HepG2 (cell line): ENCODE measurements around the gene MCF2L. TPM values are rescaled to one million over a fixed set of nuclear protein-coding genes. Genes with fewer than 3 reads are reported as not detected.

Source experiments
- ATAC-seq: fragments of 200-7000 bp; cut with Tn5 transposase; 3 replicates; pipeline ENCODE4 v1.9.1; 2020; ENCODE audit warnings: mild to moderate bottlenecking, moderate library complexity
- BruUV-seq: library from RNA; stranded (reverse); fragments of 400-500 nt; replicated peaks from 2 replicates; lab custom pipeline; 2021; lab: Mats Ljungman, UMichigan
- CTCF ChIA-PET: fragments of 300-600 bp; formaldehyde crosslinking; extraction: SDS; loops from one replicate; lab custom pipeline; 2021; ENCODE audit warnings: low total read pairs, inconsistent platforms, low intra/inter-chr PET ratio; lab: Yijun Ruan, JAX
- POLR2A ChIA-PET: fragments of 350-600 bp; sonication (Branson Sonifier 250); formaldehyde crosslinking; loops from one replicate; lab custom pipeline; 2020; ENCODE audit warnings: antibody characterized with exemption, inconsistent platforms; lab: Yijun Ruan, JAX
- DNase-seq: peaks from one replicate; pipeline ENCODE4 v3.0.0-alpha.2; 2015; ENCODE audit warnings: low spot score
- FAIRE-seq: peaks from 3 replicates; lab custom pipeline; 2011; peaks lifted over from hg19 to GRCh38; lab: Jason Lieb, UNC
- H2AFZ ChIP-seq: one replicate; pipeline ENCODE4 v1.6.1; 2011; ENCODE audit warnings: low read length, inconsistent platforms
- H3K27ac ChIP-seq: fragments of 300-600 bp; 3 replicates; pipeline ENCODE4 v1.8.0; 2011; ENCODE audit warnings: mixed run types, mild to moderate bottlenecking, mixed read lengths, low read length, inconsistent platforms; ENCODE audit not compliant: insufficient read depth; ENCODE audit errors: extremely low read length
- H3K27me3 ChIP-seq, 2 experiments: fragments of 200-600 bp in 1 of 2; 2 replicates in 1 of 2; 3 replicates in 1 of 2; pipeline versions ENCODE4 v1.6.0 to v1.8.0; 2011; ENCODE audit warnings: low read length in 2 of 2, mild to moderate bottlenecking in 2 of 2, moderate library complexity in 2 of 2, inconsistent platforms in 1 of 2; ENCODE audit not compliant: insufficient read depth in 2 of 2, control insufficient read depth in 1 of 2
- H3K36me3 ChIP-seq, 2 experiments: fragments of 200-600 bp in 1 of 2; replicated peaks in 1 of 2; 2 replicates in 1 of 2; 3 replicates in 1 of 2; pipeline versions ENCODE4 v1.5.1 to v1.8.0; 2011; ENCODE audit warnings: low read length in 2 of 2, inconsistent platforms in 1 of 2; ENCODE audit not compliant: insufficient read depth in 2 of 2, control insufficient read depth in 1 of 2
- H3K4me1 ChIP-seq: 2 replicates; pipeline ENCODE4 v1.5.1; 2012; ENCODE audit warnings: low read length, inconsistent platforms; ENCODE audit not compliant: insufficient read depth
- H3K4me2 ChIP-seq: 2 replicates; pipeline ENCODE4 v1.6.0; 2011; ENCODE audit warnings: low read depth, low read length, inconsistent platforms
- H3K4me3 ChIP-seq, 3 experiments: fragments of 200-600 bp in 1 of 3; sonication (generic), shearing (Covaris generic) in 1 of 3; replicated peaks in 1 of 3; 2 replicates each; pipeline ENCODE4 v1.5.1; 2011 to 2016; ENCODE audit warnings: low read length in 3 of 3, inconsistent platforms in 2 of 3, low read depth in 2 of 3, mild to moderate bottlenecking in 2 of 3, control low read depth in 1 of 3, mixed read lengths in 1 of 3; ENCODE audit not compliant: insufficient read depth in 1 of 3
- H3K79me2 ChIP-seq: one replicate; pipeline ENCODE4 v1.6.1; 2011; ENCODE audit warnings: low read length, inconsistent platforms; ENCODE audit not compliant: insufficient read depth
- H3K9ac ChIP-seq: 2 replicates; pipeline ENCODE4 v1.6.0; 2011; ENCODE audit warnings: mild to moderate bottlenecking, low read depth, low read length, inconsistent platforms; ENCODE audit not compliant: insufficient read depth
- H3K9me3 ChIP-seq: 2 replicates; pipeline ENCODE4 v1.5.1; 2012; ENCODE audit warnings: mild to moderate bottlenecking, low read length
- H4K20me1 ChIP-seq: 2 replicates; pipeline ENCODE4 v1.6.0; 2011; ENCODE audit warnings: inconsistent platforms, mild to moderate bottlenecking, low read length, moderate library complexity; ENCODE audit not compliant: insufficient read depth
- ERF ChIP-seq: IDR thresholded peaks from 2 replicates; pipeline ENCODE4 v1.6.1; 2018; ENCODE audit warnings: missing biosample characterization, missing genetic modification reagents
- ESRRA ChIP-seq: sonication (generic); formaldehyde crosslinking; IDR thresholded peaks from 2 replicates; pipeline ENCODE4 v1.5.1; 2020; ENCODE audit warnings: mild to moderate bottlenecking, low read depth, missing genetic modification reagents
- HNRNPL ChIP-seq: fragments of 200-400 bp; formaldehyde crosslinking; IDR thresholded peaks from 2 replicates; pipeline ENCODE4 v1.6.1; 2017; ENCODE audit warnings: mild to moderate bottlenecking, low read depth, low read length
- KDM4B ChIP-seq: sonication (generic); formaldehyde crosslinking; IDR thresholded peaks from 2 replicates; pipeline ENCODE4 v1.4.0; 2020; ENCODE audit warnings: missing genetic modification reagents
- RFX5 ChIP-seq: IDR thresholded peaks from 2 replicates; pipeline ENCODE4 v1.6.1; 2011; ENCODE audit warnings: low read depth, low read length, improper control_type of control experiment
- RXRB ChIP-seq: IDR thresholded peaks from 2 replicates; pipeline ENCODE4 v1.6.1; 2016; ENCODE audit warnings: borderline replicate concordance, missing genetic modification reagents, missing compliant biosample characterization
- SKI ChIP-seq: fragments of 450-650 bp; IDR thresholded peaks from one replicate; pipeline ENCODE4 v1.6.1; 2018; ENCODE audit warnings: mild to moderate bottlenecking; ENCODE audit not compliant: partially characterized antibody
- THAP11 ChIP-seq: IDR thresholded peaks from 2 replicates; pipeline ENCODE4 v1.6.1; 2016; ENCODE audit warnings: missing biosample characterization, missing genetic modification reagents
- ZNF224 ChIP-seq: sonication (generic); formaldehyde crosslinking; IDR thresholded peaks from 2 replicates; pipeline ENCODE4 v1.5.0; 2020; ENCODE audit warnings: mild to moderate bottlenecking, missing genetic modification reagents
- ZNF263 ChIP-seq: sonication (generic); formaldehyde crosslinking; IDR thresholded peaks from 2 replicates; pipeline ENCODE4 v1.4.0; 2020; ENCODE audit warnings: missing genetic modification reagents
- ZNF326 ChIP-seq: sonication (generic); formaldehyde crosslinking; IDR thresholded peaks from 2 replicates; pipeline ENCODE4 v1.4.0; 2020; ENCODE audit warnings: missing genetic modification reagents, borderline replicate concordance
- WGBS: methylation state at CpG from one replicate; pipeline ENCODE4 v1.1.6; 2017; ENCODE audit warnings: low lambda C conversion rate; 5-methylcytosine and 5-hydroxymethylcytosine counted together
- in situ Hi-C: cut with HindIII; loops from 2 replicates; pipeline ENCODE4 v1.10.0; 2017; ENCODE audit warnings: low pct_unique_long_range_greater_than_20kb; ENCODE audit not compliant: extremely low pct_ligation_motif_present
- intact Hi-C: fragments of 100-400 bp; cut with micrococcal nuclease; formaldehyde crosslinking; loops from one replicate; pipeline ENCODE4 v1.10.0; 2022; ENCODE audit not compliant: unreplicated experiment
- polyA plus RNA-seq, 8 experiments: library from polyadenylated mRNA; depleted of rRNA in 3 of 8; stranded (reverse) in 7 of 8; unstranded in 1 of 8; fragments of >200 nt; fragmentation: Illumina TruSeq in 4 of 8; extraction: Trizol in 4 of 8; gene quantifications; 2 replicates each; pipeline versions ENCODE4 v1.2.1 to v1.2.3, GENCODE V29; 2011 to 2016; ENCODE audit warnings: low read depth in 4 of 8, missing spikeins in 1 of 8, mixed read lengths in 1 of 8; ENCODE audit not compliant: insufficient read depth in 1 of 8
- total RNA-seq, 5 experiments: library from RNA; depleted of rRNA; stranded (reverse); fragments of >200 nt; fragmentation: Illumina TruSeq; extraction: Trizol; gene quantifications; 2 replicates each; pipeline ENCODE4 v1.2.3, GENCODE V29; 2016; ENCODE audit warnings: low read depth in 1 of 5
- TF ChIP-seq, protein P1 (sequence below): IDR thresholded peaks from 2 replicates; pipeline ENCODE4 v1.6.1; 2016; ENCODE audit warnings: missing compliant biosample characterization, missing genetic modification reagents, borderline replicate concordance
- TF ChIP-seq, protein P2 (sequence below): sonication (generic); formaldehyde crosslinking; IDR thresholded peaks from 2 replicates; pipeline ENCODE4 v1.4.0; 2020; ENCODE audit warnings: mild to moderate bottlenecking, missing genetic modification reagents, borderline replicate concordance
- TF ChIP-seq, protein P3 (sequence below): sonication (generic); formaldehyde crosslinking; IDR thresholded peaks from 2 replicates; pipeline ENCODE4 v1.5.0; 2020; ENCODE audit warnings: mild to moderate bottlenecking, missing genetic modification reagents

Gene MCF2L
- total and polyA plus RNA-seq, 2 of the 13 experiments (the other 11 are each of a cell fraction or from before 2014, with no cell fraction given): 19.4 to 28.4 TPM

DNA sequence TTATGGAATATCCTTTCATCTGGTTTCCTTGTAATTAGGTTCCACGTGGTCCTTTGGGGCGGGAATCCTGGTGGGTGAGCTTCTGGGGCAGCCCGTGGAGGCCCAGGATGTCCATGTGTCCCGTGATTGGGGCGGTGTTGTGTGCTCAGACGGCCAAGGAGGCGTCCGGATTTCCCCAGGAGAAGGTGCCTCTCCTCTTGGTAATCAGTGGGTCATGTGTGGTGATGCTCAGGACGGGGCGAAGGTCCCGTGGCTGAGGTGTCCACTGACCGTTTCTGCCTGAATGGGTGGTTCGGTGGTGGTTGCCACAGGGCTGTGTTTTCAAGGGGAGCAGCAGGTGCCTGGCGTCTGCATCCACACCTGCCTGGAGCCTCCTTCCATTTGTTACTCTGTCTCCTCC lies 84.4 kb downstream of the MCF2L start:
- Histone ChIP-seq H3K9ac (no peak overlapping the region), H3K4me3 (no peak overlapping the region), H3K4me2 (no peak overlapping the region), H3K4me1 (no peaks in the 10 kb centered on the region), H3K9me3 (no peaks in the 10 kb centered on the region), H3K27ac (no peak overlapping the region), H3K79me2 (no peaks in the 10 kb centered on the region), H2AFZ (no peak overlapping the region), H3K36me3 (peaks cover 2 to 12% of the 10 kb centered on the region in 2 experiments; a peak in 3 of 5 replicates), H3K27me3 (no peaks in the 10 kb centered on the region), H4K20me1 (no peaks in the 10 kb centered on the region)
- ChIA-PET CTCF (no interaction called here), POLR2A (no interaction called here)
- FAIRE-seq: no peak
- WGBS: 96% methylated on average over 9 of the region's 14 CpGs
- no peak for ATAC-seq
- BruUV-seq: no TSS peak
- TF ChIP-seq THAP11: no peak
- TF ChIP-seq ZNF224 (CRISPR knock-in tag): no peak
- TF ChIP-seq HNRNPL: no peak
- TF ChIP-seq RXRB (CRISPR knock-in tag): no peak
- no peak for TF ChIP-seq ERF (CRISPR knock-in tag)
- TF ChIP-seq, protein P1, sequence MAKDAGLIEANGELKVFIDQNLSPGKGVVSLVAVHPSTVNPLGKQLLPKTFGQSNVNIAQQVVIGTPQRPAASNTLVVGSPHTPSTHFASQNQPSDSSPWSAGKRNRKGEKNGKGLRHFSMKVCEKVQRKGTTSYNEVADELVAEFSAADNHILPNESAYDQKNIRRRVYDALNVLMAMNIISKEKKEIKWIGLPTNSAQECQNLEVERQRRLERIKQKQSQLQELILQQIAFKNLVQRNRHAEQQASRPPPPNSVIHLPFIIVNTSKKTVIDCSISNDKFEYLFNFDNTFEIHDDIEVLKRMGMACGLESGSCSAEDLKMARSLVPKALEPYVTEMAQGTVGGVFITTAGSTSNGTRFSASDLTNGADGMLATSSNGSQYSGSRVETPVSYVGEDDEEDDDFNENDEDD (CRISPR knock-in tag): no peak
- TF ChIP-seq RFX5: no peak
- TF ChIP-seq, protein P2, sequence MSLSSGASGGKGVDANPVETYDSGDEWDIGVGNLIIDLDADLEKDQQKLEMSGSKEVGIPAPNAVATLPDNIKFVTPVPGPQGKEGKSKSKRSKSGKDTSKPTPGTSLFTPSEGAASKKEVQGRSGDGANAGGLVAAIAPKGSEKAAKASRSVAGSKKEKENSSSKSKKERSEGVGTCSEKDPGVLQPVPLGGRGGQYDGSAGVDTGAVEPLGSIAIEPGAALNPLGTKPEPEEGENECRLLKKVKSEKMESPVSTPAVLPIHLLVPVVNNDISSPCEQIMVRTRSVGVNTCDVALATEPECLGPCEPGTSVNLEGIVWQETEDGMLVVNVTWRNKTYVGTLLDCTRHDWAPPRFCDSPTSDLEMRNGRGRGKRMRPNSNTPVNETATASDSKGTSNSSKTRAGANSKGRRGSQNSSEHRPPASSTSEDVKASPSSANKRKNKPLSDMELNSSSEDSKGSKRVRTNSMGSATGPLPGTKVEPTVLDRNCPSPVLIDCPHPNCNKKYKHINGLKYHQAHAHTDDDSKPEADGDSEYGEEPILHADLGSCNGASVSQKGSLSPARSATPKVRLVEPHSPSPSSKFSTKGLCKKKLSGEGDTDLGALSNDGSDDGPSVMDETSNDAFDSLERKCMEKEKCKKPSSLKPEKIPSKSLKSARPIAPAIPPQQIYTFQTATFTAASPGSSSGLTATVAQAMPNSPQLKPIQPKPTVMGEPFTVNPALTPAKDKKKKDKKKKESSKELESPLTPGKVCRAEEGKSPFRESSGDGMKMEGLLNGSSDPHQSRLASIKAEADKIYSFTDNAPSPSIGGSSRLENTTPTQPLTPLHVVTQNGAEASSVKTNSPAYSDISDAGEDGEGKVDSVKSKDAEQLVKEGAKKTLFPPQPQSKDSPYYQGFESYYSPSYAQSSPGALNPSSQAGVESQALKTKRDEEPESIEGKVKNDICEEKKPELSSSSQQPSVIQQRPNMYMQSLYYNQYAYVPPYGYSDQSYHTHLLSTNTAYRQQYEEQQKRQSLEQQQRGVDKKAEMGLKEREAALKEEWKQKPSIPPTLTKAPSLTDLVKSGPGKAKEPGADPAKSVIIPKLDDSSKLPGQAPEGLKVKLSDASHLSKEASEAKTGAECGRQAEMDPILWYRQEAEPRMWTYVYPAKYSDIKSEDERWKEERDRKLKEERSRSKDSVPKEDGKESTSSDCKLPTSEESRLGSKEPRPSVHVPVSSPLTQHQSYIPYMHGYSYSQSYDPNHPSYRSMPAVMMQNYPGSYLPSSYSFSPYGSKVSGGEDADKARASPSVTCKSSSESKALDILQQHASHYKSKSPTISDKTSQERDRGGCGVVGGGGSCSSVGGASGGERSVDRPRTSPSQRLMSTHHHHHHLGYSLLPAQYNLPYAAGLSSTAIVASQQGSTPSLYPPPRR: no peak
- TF ChIP-seq ZNF263 (CRISPR knock-in tag): no peak
- no peak for TF ChIP-seq ESRRA (CRISPR knock-in tag)
- TF ChIP-seq, protein P3, sequence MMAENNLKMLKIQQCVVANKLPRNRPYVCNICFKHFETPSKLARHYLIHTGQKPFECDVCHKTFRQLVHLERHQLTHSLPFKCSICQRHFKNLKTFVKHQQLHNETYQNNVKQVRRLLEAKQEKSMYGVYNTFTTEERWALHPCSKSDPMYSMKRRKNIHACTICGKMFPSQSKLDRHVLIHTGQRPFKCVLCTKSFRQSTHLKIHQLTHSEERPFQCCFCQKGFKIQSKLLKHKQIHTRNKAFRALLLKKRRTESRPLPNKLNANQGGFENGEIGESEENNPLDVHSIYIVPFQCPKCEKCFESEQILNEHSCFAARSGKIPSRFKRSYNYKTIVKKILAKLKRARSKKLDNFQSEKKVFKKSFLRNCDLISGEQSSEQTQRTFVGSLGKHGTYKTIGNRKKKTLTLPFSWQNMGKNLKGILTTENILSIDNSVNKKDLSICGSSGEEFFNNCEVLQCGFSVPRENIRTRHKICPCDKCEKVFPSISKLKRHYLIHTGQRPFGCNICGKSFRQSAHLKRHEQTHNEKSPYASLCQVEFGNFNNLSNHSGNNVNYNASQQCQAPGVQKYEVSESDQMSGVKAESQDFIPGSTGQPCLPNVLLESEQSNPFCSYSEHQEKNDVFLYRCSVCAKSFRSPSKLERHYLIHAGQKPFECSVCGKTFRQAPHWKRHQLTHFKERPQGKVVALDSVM: no peak
- no peak for TF ChIP-seq KDM4B (CRISPR knock-in tag)
- TF ChIP-seq ZNF326 (CRISPR knock-in tag): no peak
- TF ChIP-seq SKI: no peak
- intact Hi-C loops (no loop called here), in situ Hi-C loops (no loop called here)
- no peak for DNase-seq
